ENCODE measurements around the gene IGSF3.

IGSF3 gene

GRCh38 chr1:116686175-116686574 is 18.6 kb upstream of the IGSF3 start:
- Mint-ChIP-seq H3K27me3 (ENCODE audit: low read depth) (peaks cover 6% of the 10 kb centered on the region), H3K4me1 (peaks cover 28% of the 10 kb centered on the region), H3K36me3 (ENCODE audit: low read depth) (no peaks in the 10 kb centered on the region), H3K4me3 (no peak overlapping the region), H3K9me3 (no peaks in the 10 kb centered on the region), H3K27ac (no peak overlapping the region)
- no peak for TF ChIP-seq CTCF (IDR thresholded peaks at IDR 0.05; ENCODE audit: unreplicated experiment in 3 of 3)

GRCh38 chr1:116684575-116684974 is 17.0 kb upstream of the IGSF3 start:
- no peak for TF ChIP-seq CTCF (IDR thresholded peaks at IDR 0.05; ENCODE audit: unreplicated experiment in 3 of 3)
- no peaks in the 10 kb centered on the region for H3K36me3 Mint-ChIP-seq (ENCODE audit: low read depth)

GRCh38 chr1:116682641-116683221 is 15.2 kb upstream of the IGSF3 start:
- peaks cover 9% of the 10 kb centered on the region for H3K27me3 Mint-ChIP-seq (ENCODE audit: low read depth)
- H3K4me3 Mint-ChIP-seq, result no peak overlapping the region
- peaks cover 25% of the 10 kb centered on the region for H3K4me1 Mint-ChIP-seq
- TF ChIP-seq CTCF (IDR thresholded peaks at IDR 0.05; ENCODE audit: unreplicated experiment in 3 of 3), result no peak
- H3K27ac Mint-ChIP-seq, result no peak overlapping the region
- no peaks in the 10 kb centered on the region for H3K9me3 Mint-ChIP-seq
- H3K36me3 Mint-ChIP-seq (ENCODE audit: low read depth), result no peaks in the 10 kb centered on the region

More at GRCh38 chr1:116684575-116684974, 17.0 kb upstream of the IGSF3 start:
- Mint-ChIP-seq H3K4me3 (no peak overlapping the region), H3K9me3 (no peaks in the 10 kb centered on the region), H3K27ac (no peak overlapping the region), H3K4me1 (peaks cover 21% of the 10 kb centered on the region), H3K27me3 (ENCODE audit: low read depth) (peaks cover 6% of the 10 kb centered on the region)

- no peak overlapping the region for H3K4me3 Mint-ChIP-seq
- H3K36me3 Mint-ChIP-seq (ENCODE audit: low read depth), result no peaks in the 10 kb centered on the region
- H3K27me3 Mint-ChIP-seq (ENCODE audit: low read depth), result peaks cover 10% of the 10 kb centered on the region
- peaks cover 22% of the 10 kb centered on the region for H3K4me1 Mint-ChIP-seq
- H3K9me3 Mint-ChIP-seq, result no peaks in the 10 kb centered on the region
- no peak overlapping the region for H3K27ac Mint-ChIP-seq
- TF ChIP-seq CTCF (IDR thresholded peaks at IDR 0.05; ENCODE audit: unreplicated experiment in 3 of 3), result no peak
Observed at GRCh38 chr1:116681343-116681899, 13.9 kb upstream of the IGSF3 start.

- H3K27ac Mint-ChIP-seq, result no peak overlapping the region
- H3K4me3 Mint-ChIP-seq, result no peak overlapping the region
- TF ChIP-seq CTCF (IDR thresholded peaks at IDR 0.05; ENCODE audit: unreplicated experiment in 3 of 3), result no peak
- no peaks in the 10 kb centered on the region for H3K36me3 Mint-ChIP-seq (ENCODE audit: low read depth)
- H3K27me3 Mint-ChIP-seq (ENCODE audit: low read depth), result peaks cover 8% of the 10 kb centered on the region
- H3K9me3 Mint-ChIP-seq, result no peaks in the 10 kb centered on the region
- H3K4me1 Mint-ChIP-seq, result peaks cover 15% of the 10 kb centered on the region
Observed at GRCh38 chr1:116680752-116681151, 13.2 kb upstream of the IGSF3 start.

All from nephron (organoid).